HFFc6 (cell line): Measurements from ENCODE around the gene KLHDC9. TPM values are rescaled to one million over a fixed set of nuclear protein-coding genes. Genes with fewer than 3 reads are reported as not detected.
A peak's percentile ranks its signal among the peaks of the same experiment; 100 is the strongest.

Experiments
- DNase-seq: peaks from one replicate; pipeline ENCODE4 v3.0.0-alpha.2; 2018
- H3K27ac Mint-ChIP-seq: 2 replicates; pipeline ENCODE4 v1.8.0; 2020; ENCODE audit warnings: mild to moderate bottlenecking, mixed read lengths
- H3K27me3 Mint-ChIP-seq: 2 replicates; pipeline ENCODE4 v1.8.0; 2021; ENCODE audit warnings: mild to moderate bottlenecking, moderate library complexity, mixed read lengths; ENCODE audit not compliant: insufficient read depth
- H3K36me3 Mint-ChIP-seq: 2 replicates; pipeline ENCODE4 v1.8.0; 2021; ENCODE audit warnings: low read depth, mixed read lengths
- H3K4me1 Mint-ChIP-seq: 2 replicates; pipeline ENCODE4 v1.8.0; 2020; ENCODE audit warnings: low read depth, mixed read lengths
- H3K4me3 Mint-ChIP-seq: 2 replicates; pipeline ENCODE4 v1.8.0; 2020; ENCODE audit warnings: mild to moderate bottlenecking, moderate library complexity, mixed read lengths
- H3K9me3 Mint-ChIP-seq: 2 replicates; pipeline ENCODE4 v1.8.0; 2020; ENCODE audit warnings: mild to moderate bottlenecking, mixed read lengths
- CTCF ChIP-seq: fragments of 200-600 bp; sonication (generic); IDR thresholded peaks from 2 replicates; pipeline ENCODE4 v1.5.0; 2021; ENCODE audit warnings: antibody characterized with exemption, mild to moderate bottlenecking
- total RNA-seq, 6 experiments: library from RNA; stranded (reverse); fragmentation: NEBNext Ultra II Directional; extraction: Animal tissue kit (Norgen Biotek cat#: 25700); gene quantifications; 2 replicates in 1 of 6; 3 replicates in 5 of 6; pipeline ENCODE4 v1.2.3, GENCODE V29; 2021

KLHDC9 gene
- total RNA-seq, 6 experiments from 2014 or later, result 1.3 to 2.7 (median 2.1) TPM

GRCh38 chr1:161068306-161069234 is 29.6 kb upstream of the KLHDC9 start:
- Mint-ChIP-seq H3K27me3 (peaks cover 14% of the 10 kb centered on the region), H3K4me3 (no peak overlapping the region), H3K4me1 (peaks cover 5% of the 10 kb centered on the region; the same call in 1 of the 2 replicates), H3K27ac (no peak overlapping the region), H3K9me3 (no peaks in the 10 kb centered on the region), H3K36me3 (no peaks in the 10 kb centered on the region)
- no peak for DNase-seq
- TF ChIP-seq CTCF, result no peak

GRCh38 chr1:161069241-161069640 is 28.9 kb upstream of the KLHDC9 start:
- no peak for TF ChIP-seq CTCF
- peaks cover 5% of the 10 kb centered on the region; the same call in 1 of the 2 replicates for H3K4me1 Mint-ChIP-seq
- H3K27ac Mint-ChIP-seq, result no peak overlapping the region
- H3K27me3 Mint-ChIP-seq, result peaks cover 11% of the 10 kb centered on the region
- no peak for DNase-seq
- H3K9me3 Mint-ChIP-seq, result no peaks in the 10 kb centered on the region
- H3K4me3 Mint-ChIP-seq, result no peak overlapping the region
- H3K36me3 Mint-ChIP-seq, result no peaks in the 10 kb centered on the region

GRCh38 chr1:161069731-161070270 is 28.4 kb upstream of the KLHDC9 start, which contains the start of gene ARHGAP30:
Gene ARHGAP30 (minus strand): TSS chr1:161069891. CDS start chr1:161069624, 267 bp downstream.
- TF ChIP-seq CTCF, result no peak
- H3K36me3 Mint-ChIP-seq, result no peaks in the 10 kb centered on the region
- no peak within 1 kb of the TSS for H3K4me3 Mint-ChIP-seq
- H3K4me1 Mint-ChIP-seq, result peaks cover 5% of the 10 kb centered on the region; the same call in 1 of the 2 replicates
- DNase-seq, result no peak
- H3K9me3 Mint-ChIP-seq, result no peaks in the 10 kb centered on the region
- H3K27me3 Mint-ChIP-seq, result peaks cover 6% of the 10 kb centered on the region
- H3K27ac Mint-ChIP-seq, result no peak within 1 kb of the TSS

GRCh38 chr1:161070761-161071160 is 27.4 kb upstream of the KLHDC9 start:
- Mint-ChIP-seq H3K9me3 (no peaks in the 10 kb centered on the region), H3K27me3 (peaks cover 3% of the 10 kb centered on the region), H3K36me3 (no peaks in the 10 kb centered on the region), H3K4me3 (no peak overlapping the region), H3K4me1 (peaks cover 5% of the 10 kb centered on the region; the same call in 1 of the 2 replicates), H3K27ac (no peak overlapping the region)
- DNase-seq, result no peak
- TF ChIP-seq CTCF, result no peak

- H3K36me3 Mint-ChIP-seq, result no peaks in the 10 kb centered on the region
- no peak overlapping the region for H3K27ac Mint-ChIP-seq
- DNase-seq, result peak; percentile 28
Observed at GRCh38 chr1:161071886-161072371, 26.2 kb upstream of the KLHDC9 start.

More at GRCh38 chr1:161071886-161072371, 26.2 kb upstream of the KLHDC9 start:
- Mint-ChIP-seq H3K27me3 (peaks cover 3% of the 10 kb centered on the region), H3K4me1 (peaks cover 5% of the 10 kb centered on the region; the same call in 1 of the 2 replicates), H3K9me3 (no peaks in the 10 kb centered on the region), H3K4me3 (no peak overlapping the region)
- TF ChIP-seq CTCF, result peak; percentile 79
